Ishikawa (cell line): ENCODE measurements around the gene NAA11.

Experiments used
- CEBPB ChIP-seq: IDR thresholded peaks from 2 replicates; pipeline ENCODE4 v1.6.1; 2012
- EGR1 ChIP-seq: IDR thresholded peaks from 2 replicates; pipeline ENCODE4 v1.6.1; 2012
- EP300 ChIP-seq: IDR thresholded peaks from 2 replicates; pipeline ENCODE4 v1.6.1; 2012; ENCODE audit warnings: borderline replicate concordance
- MAX ChIP-seq: IDR thresholded peaks from 2 replicates; pipeline ENCODE4 v1.6.1; 2012
- RAD21 ChIP-seq: IDR thresholded peaks from 2 replicates; pipeline ENCODE4 v1.6.1; 2012; ENCODE audit warnings: low read depth
- REST ChIP-seq: IDR thresholded peaks from 2 replicates; pipeline ENCODE4 v1.6.1; 2012; ENCODE audit warnings: low read depth, mild to moderate bottlenecking
- TAF1 ChIP-seq: IDR thresholded peaks from 2 replicates; pipeline ENCODE4 v1.6.1; 2012; ENCODE audit warnings: low read depth, mild to moderate bottlenecking
- USF1 ChIP-seq: IDR thresholded peaks from 2 replicates; pipeline ENCODE4 v1.6.1; 2012
- YY1 ChIP-seq: IDR thresholded peaks from 2 replicates; pipeline ENCODE4 v1.6.1; 2012; ENCODE audit warnings: low read depth

GRCh38 chr4:79287718-79288117 lies 38.1 kb downstream of the NAA11 start:
- no peak for TF ChIP-seq CEBPB
- no peak for TF ChIP-seq TAF1
- no peak for TF ChIP-seq EGR1
- no peak for TF ChIP-seq MAX
- no peak for TF ChIP-seq EP300
- TF ChIP-seq YY1 = no peak
- no peak for TF ChIP-seq REST
- no peak for TF ChIP-seq USF1
- no peak for TF ChIP-seq RAD21
